Inferior parietal cortex (tissue), 1 donor: ENCODE data around the gene ELL.

Experiments
- DNase-seq: peaks from one replicate; pipeline ENCODE4 v3.0.0-alpha.2; 2016; ENCODE audit errors: extremely low spot score

Gene ELL

DNA sequence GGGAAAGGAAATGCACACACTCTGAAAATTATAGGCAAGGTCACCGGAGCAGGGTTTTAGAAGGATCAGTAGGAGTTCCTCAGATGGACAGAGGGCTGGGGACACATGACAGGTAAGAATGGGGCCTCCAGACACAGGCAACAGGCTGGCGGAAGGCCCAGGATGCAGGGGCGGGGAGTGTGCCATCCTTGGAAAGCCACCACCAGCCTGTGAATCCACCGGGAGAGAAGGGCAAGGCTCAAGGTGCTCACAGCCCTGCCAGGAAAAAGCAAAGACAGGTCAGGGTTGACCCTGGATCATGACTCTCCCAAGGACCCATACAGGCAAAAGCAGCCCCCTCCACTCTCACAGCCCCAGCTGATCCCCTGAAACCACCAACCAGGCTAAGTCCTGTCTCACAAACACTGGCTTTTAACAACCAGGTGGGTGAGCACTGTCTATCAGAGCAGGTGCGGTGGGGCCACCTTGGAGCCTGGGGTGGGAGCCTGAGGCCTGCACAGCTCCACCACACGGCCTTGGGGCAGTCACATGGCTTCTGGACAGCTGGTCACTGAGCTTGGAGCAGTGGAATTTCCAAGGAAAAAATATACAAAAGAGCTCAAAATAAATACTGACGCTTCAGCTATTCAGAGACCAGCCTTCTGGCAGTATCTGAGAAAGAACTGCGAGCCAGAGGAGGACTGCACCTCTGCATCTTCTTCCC is 48.7 kb downstream of the ELL start:
- DNase-seq = no peak

DNA sequence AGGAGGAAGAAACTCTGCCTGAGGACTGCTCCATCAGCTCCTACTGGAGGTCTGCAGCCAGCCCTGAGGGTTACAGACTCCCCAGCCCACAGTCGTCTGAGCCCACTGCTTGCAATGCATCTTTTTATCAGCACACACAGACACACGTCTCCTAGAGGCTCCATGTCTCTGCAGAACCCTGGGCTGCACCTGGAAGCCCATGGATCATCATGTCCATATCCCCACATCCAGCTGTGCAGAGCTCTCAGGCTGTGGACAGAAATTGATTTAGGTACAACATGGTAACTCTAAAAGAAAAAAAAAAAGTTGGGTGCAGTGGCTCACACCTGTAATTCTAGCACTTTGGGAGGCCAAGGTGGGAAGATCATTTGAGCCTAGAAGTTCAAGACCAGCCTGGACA is 51.1 kb downstream of the ELL start:
- DNase-seq = no peak

DNA sequence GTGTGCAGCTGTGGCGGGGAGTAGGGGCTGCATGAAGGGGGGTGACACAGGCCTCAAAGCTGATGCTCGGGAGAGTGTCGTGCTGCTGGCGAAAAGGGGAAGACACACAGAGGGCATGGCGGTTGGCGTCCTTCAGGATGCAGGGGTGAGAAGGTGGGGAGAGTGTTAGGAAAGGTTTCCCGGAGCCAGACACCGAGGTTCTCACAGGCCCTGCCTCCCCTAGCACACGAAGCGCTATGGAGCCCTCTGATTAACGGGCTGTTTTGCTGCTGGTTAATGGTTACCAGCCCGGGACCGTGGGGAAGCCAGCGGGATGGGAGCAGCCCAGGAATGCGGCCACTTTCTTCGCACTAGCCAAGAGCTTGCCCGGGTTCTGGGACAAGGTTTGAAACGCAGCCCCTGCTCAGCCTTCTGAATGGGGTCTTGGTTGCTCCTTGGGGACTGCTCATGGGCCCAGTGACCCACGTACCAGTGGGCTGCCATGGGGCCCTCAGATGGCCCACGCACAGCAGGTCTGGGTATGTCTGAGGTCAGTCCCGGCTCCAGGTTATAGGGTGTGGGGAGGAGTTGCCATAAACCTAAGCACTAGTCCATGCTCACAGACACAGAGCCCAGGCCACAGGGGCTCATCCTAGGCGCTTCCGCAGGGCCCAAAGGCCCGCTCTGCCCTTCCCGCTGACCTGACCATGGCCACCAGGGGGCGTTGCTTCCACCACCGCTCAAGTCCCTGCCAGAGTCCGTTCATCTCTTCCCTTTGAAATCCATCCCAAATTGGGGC is 52.6 kb downstream of the ELL start:
- DNase-seq = peak; percentile 46

DNA sequence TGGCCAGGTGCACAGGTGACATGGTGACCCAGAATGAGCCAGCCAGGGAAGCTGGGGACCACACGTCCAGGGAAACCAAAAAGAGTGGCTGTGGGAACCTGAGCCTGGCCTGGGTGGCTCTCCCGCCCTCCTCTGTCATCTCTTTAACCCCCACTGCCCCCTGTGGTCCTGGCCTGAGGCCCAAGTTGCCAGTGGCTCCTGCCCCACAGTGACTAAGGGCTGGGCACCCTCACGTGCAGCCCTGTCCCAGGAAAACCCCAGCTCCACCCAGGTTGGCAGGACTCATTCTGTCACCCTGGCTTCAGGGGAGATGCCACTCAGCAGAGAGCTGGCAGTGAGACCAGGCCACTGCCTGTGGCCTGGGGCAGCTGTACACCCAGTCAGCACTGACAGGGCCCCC is 53.4 kb downstream of the ELL start:
- DNase-seq = no peak

DNA sequence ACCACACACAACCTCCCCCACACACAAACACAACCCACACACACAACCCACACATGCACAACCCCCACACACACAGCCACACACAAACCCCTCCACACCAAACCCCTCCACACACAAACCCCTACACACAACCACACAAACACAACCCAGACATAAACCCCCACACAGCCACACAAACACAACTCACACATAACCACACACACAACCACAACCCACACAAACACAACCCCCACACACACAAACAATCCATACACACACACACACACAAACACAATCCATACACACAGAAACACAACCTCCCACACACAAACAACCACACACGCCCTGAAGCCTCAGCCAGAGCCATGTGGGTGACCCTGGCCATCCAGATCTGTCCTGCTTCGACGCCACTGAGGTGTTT is 53.9 kb downstream of the ELL start:
- no peak for DNase-seq

DNA sequence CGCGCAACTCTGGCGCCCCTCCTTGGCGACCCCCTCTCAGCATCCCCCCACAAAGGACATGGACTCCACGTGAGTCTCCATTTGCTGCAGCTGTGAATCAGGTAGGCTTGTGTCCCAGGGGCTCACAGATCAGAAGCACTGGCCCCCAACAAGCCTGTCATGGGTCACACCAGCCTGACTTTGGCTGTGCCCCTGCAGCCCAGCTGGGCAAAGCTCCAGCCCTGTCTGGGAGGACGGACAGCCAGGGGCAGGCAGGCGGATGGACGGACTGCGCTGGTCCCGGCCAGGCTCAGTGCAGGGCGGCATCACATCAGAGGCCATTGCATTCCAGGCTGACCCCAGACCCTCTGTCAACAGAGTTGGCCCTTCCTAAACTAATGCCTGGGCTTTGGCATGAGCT is 55.5 kb downstream of the ELL start:
- no peak for DNase-seq

DNA sequence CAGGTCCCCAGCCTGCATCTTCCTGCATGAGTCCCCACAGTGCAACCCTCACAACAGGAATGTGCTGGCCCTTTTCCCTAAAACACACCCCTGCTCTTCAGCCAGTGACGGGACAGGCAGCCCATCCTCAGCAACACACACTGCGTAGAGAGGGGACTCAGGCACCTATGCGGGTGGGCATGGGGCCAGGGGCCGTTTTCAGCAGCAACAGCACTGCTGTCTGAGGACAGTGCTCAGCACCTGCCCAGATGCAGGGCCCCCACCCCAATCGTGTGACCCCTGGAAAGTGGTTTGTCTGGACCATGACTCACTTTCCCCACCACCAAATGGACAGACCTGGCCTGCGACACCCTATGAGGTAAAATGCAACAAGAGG is 55.9 kb downstream of the ELL start:
- DNase-seq = no peak

DNA sequence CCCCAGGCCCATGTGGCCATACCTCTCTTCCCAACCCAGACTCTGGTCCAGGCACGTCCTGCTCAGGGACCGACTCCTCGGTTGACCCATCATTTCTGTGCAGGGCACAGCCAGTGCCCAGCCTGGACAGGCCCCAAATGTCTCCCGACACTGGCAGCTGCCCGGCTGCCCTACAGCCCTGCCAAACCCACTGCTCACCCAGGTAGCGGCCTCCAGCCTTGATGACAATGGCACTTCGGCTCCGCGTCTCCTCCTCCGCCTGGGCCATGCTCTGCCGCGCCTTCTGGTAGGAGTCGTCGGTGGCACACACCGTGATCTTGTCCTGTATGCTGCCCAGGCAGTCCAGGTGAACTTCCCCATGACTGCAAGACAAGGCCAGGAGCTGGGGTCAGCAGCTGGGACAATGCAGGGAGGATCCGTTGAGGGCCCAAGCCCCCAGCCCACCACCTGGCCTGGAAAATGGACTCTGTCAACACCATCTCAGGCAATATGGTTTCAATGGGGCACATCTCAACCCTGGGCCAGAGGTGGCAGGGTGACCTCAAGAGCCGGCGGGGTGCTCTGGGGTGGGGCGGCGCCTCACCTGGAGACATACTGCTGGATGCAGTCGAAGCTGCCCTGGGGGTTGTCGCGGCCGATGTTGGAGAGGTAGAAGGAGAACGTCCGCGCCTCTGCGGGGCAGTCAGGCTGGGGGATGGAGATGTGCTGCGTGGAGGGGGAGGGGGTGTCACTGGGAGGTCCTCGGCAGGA is 56.5 kb downstream of the ELL start:
- DNase-seq = no peak

DNA sequence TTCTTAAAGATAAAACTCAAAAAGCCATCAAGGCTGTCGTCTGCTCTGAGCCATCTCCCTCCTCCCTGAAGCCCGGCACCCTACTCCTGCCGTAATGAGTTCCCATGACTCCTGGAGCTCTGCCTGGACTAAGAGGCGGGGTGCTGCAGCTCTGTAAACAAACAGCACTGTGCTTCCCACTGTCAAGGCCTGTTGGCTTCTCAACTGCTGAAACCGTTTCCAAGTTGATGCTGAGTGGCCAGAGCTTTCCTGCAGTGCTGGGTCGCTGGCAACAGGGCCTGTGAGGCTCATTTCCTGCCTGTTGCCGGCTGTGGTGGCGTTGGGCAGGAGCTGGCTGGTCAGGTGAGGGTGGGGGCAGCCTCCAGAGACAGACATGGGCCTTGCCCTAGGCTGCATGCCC is 57.2 kb downstream of the ELL start:
- DNase-seq = peak; percentile 79

DNA sequence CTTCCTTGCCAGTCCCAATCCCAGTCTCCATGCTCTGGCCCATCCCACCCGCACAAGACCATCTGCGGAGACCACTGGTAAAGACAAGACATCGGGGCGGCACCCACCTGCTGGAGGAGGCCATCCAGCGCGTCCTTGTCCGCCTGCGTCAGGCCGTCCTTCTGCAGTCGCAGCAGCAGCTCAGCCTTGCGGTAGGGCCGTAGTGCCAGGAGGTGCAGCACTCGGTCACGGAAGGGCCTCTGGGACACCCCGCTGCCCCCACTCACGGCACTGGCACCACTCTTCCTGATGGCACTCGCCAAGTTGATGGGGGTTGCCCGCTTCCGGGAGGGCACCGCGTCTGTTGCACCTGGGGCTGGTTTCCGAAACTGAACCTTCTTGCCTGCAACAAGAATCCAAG is 60.4 kb downstream of the ELL start:
- no peak for DNase-seq

DNA sequence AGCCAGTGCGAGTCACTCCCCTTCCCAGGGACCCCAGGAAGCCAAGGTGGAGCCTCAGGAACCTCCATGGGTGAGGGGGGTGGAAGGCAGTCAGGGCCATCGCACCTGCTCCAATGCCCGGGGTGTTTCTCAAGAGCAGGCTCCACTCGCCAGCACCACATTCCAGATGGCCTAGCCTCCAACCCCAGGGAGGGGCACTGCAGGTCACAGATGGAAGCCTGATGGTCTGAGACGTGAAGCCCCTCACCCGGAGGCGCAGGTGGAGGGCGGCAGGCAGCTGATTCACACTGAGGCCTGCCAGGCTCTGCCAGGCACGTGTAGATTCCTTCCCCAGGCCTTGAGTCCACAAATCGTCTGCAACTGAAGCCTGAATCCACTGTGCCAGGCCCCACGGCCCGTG is 61.0 kb downstream of the ELL start:
- no peak for DNase-seq

DNA sequence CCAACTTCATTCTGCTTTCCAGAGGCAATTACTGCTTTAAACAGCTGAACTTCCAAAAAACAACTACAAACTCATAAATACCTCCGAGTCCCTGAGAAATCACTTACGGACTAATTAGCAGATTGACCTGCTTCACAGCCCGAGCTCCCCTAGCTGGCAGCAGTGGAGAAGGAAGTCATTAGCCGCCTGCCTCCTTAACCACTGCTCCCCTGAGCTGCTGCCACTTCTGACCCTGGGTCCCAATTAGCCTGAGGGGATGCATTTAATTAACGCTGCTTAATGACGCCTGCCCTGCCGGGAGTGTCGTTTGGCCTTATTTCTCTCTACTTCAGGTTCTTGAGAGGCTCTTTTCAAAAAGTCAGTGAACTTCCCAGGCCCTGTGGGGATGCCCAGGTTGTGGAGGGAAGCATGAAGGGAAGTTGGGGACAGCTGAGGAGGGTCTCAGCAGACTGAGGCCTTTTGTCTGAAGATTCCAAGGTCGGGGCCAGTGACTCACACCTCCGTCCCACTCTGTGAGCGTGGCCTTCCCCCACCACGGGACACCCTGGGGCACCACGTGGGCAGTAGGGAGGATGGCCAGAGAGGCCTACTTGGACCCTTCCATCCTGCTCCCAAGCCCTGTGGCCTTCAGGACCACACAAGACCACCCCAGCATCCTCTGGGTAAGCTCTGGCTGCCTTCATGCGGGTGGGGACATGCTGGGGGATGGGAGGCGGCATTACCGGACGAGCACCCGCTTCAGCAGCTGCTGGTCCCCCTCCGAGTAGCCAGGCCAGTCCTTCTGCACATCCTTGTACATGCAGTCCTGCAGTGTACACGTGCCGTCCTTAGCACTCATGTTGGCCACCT is 64.2 kb downstream of the ELL start:
- DNase-seq = no peak

DNA sequence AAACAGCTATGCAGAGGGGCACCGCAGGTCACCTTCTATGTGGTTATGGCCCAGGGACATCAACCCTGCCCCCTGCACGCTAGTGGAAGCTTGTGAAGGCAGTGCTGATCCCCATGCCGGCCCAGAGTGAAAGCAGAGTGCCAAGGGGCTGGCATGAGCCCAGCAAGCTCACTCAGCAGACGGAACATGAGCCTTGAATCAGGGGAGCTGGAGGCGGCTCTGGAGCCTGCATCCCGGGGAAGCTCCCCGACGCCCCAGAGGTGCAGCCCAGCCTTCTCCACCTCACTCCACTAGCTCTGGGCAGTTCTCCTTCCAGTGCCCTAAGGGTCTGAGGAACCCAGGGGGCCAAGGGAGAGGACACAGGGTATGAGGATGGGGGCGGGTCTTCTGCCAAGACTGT is 64.9 kb downstream of the ELL start:
- no peak for DNase-seq

DNA sequence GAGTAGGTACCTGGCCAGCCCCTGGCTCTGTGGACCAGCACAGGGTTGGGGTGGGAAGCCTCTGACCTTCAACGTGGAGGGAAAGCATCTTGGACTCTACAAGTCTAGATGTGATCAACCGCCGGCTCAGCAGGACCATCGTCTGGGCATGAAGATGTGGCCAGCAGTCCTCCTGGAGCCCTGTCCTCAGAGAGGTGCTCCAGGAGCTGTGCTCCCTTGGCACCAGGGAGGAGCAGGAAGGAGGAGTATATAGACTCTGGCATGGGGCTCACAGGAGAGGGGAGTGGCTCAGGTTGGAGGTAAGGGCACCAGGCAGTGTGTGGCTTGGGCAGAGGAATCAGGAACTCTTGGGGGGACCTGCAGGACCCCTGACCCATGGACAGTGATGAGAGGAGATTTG is 65.6 kb downstream of the ELL start:
- no peak for DNase-seq

DNA sequence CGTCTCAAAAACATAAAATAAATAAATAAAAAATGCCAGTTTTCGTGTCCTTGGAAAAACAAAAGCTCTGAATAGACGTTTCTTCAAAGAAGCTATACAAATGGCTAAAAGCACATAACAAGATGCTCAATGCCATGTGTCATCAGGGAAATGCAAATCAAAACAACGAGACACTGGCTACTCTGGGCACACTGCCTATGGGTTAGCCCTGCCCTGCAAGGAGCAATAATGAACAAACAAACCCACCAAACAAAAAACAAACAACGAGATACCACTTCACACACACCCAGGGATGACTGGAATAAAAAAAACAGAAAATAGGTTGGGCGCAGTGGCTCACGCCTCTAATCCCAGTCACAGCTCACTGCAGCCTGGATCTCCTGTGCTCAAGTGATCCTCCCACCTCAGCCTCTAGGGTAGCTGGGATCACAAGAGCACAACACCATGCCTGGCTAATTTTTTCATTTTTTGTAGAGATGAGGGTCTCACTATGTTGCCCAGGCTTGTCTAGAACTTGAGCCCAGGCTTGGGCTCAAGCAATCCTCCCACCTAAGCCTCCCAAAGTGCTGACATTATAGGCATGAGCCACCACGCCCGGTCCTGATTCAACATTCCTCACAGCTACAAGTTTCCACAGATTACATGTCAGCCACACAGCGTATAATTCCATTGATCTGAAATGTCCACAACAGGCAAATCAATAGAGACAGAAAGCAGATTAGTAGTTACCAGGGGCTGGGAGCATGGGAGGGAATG is 68.4 kb downstream of the ELL start:
- DNase-seq = no peak

DNA sequence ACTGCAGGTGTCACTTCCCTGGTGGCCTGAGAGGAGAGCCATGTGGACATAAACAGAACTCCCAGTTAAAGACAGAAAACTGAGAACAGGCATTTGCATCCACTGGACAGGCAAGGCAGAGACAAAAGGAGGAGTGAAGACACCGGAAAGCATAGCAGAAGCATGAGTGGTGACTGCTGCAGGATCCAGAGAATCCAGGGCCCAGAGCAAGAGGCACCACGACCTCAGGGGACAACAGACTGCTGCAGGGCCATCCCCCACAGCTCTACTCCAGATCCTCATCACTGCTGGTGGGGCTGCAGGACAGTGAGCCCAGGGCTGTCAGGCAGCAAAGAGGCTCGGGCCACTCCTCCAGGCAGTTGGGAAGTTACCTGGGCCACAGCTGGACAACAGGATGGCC is 69.5 kb downstream of the ELL start:
- no peak for DNase-seq

DNA sequence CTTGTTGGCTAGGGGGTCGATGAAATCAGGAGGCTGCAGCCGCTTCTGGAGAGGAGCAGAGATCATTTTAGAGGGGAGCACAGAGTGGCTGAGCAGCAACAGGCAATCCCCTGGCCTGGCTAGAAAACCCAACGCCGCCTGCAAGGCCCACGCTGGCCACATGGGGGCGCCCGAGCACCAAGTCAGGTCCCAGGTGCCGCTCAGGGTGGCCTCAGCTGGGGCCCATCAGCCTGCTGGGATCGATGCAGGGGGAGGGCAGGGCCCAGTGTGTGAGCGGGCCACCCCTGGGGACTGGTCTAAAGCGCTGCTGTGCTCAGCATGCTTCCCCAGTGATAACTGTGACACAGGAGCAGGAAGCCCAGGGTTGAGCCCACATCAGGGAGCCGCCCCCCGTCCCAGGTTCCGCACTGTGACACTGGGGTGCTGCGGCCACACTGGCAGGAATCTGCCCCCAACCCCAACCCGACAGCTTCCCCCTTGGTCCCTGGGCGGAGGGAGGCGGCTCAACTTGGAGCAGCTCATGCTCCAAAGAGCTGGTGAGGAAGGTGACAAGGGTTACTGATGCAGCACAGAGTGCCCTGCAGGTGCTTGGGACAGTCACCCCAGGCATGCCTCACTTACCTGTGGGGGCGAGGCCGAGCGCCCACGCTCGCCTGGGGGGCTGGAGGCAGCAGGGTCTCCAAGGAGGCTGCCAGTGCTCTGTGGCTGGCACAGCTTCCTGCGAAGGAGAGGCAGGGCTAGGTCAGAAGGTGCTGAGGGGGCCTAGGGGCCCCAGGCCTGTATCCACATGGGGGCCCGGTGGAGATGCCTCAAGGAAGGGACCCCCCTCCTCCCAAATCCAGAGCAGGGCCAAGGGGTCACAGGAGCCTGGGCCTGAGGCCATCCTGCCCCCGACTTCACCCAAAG is 70.7 kb downstream of the ELL start:
- peak; percentile 87 for DNase-seq

DNA sequence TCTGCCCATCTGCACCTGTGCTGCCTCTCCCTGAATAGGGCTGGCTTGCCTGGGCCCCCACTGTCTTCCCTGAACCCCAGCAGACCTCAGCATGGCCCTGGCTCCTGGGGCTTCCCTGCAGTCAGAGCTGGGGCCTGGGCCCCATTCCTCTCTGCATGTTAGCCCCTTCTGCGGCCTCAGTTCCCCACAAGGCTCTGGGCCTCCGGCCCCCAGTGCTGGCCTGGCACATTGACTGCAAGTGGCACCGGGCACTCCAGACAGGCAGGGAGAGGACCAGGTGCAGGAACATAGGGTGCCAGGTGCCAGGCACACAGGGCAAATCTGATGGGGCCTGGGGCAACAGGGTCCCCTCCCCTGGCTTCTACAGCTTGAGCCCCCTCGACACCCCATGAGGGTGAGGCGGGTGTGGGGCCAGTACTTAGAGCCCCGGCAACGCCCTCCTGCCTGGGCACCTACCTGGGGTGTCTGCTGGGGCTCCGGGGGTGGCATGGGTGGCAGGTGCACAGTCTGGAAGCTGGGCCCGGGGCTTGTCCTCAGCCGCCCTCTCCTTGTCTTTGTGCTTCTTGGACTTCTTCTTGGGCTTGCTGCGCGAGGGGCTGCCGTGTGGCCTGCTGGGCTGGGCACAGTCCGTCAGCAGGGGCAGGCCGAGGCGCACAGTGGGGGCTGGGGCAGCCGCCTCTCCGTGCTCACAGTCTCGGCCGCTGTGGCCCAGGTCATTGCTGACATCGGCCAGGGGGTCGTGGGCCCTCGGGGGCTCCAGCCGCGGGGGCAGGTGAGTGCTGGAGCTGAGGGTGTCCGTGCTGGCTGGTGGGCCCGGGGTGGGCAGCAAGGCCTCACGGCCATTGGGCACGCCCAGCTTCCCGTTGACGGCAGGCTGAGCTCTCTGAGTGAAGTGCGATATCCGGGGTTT is 71.6 kb downstream of the ELL start:
- no peak for DNase-seq

DNA sequence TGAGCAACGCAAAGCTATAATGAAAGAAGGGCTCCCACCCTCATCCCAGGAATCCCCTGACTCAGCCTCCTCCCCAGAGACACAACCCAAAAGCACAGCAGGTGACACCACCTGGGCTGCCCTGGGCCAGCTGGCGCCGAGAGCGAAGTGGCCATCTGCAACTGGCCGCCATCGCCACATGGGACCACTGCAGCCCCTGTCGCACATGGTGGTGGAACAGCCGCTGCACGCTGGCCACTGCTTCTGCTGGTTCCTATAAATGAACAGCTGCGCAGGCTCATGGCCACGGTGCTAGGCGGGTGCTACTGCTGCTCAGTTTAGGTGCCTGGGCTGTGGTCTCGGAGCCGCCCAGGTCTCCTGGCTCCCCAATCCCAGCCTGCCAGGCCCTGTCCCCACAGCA is 72.3 kb downstream of the ELL start:
- no peak for DNase-seq
